DND-41 (cell line): ENCODE results near the gene METRN.

ENCODE experiments used
- CTCF ChIP-seq: IDR thresholded peaks from 2 replicates; pipeline ENCODE4 v1.5.1; 2012; ENCODE audit warnings: borderline replicate concordance, low read length, moderate library complexity, mild to moderate bottlenecking; ENCODE audit not compliant: poor library complexity, severe bottlenecking; ENCODE audit errors: extremely low read depth
- EZH2 ChIP-seq: IDR thresholded peaks from 3 replicates; pipeline ENCODE4 v1.6.1; 2012; ENCODE audit warnings: borderline replicate concordance, low read depth, mild to moderate bottlenecking, moderate library complexity, low read length, inconsistent platforms; ENCODE audit not compliant: severe bottlenecking

DNA sequence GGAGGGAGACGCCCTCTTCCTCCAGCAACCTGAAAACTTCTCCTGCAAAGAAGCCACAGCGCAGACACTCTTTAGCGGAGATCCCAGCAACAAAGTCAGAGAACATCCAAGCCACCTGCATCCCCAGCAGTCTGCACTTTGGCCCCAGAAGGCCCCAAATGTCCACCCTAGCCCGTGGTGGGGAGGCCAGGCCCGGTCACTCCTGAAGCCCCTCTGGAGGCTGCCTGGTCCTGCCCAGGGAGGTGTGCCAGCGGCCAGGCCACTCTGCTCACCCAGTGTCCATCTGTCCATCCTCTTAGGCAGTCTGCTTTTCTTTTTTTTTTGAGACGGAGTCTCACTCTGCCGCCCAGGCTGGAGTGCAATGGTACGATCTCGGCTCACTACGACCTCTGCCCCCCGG, 17.4 kb downstream of the METRN start:
- no peak for TF ChIP-seq CTCF
- TF ChIP-seq EZH2, result no peak
